Activated CD8-positive, alpha-beta memory T cell treated with anti-CD3 and anti-CD28 coated beads, Interleukin-2, amount 50 U/mL, for 1 hour (primary cell): ENCODE results near the gene TNP2.

ENCODE experiments used
- DNase-seq: peaks from one replicate; pipeline ENCODE4 v3.0.0-alpha.2; 2020; ENCODE audit errors: extremely low read depth

Gene TNP2

DNA sequence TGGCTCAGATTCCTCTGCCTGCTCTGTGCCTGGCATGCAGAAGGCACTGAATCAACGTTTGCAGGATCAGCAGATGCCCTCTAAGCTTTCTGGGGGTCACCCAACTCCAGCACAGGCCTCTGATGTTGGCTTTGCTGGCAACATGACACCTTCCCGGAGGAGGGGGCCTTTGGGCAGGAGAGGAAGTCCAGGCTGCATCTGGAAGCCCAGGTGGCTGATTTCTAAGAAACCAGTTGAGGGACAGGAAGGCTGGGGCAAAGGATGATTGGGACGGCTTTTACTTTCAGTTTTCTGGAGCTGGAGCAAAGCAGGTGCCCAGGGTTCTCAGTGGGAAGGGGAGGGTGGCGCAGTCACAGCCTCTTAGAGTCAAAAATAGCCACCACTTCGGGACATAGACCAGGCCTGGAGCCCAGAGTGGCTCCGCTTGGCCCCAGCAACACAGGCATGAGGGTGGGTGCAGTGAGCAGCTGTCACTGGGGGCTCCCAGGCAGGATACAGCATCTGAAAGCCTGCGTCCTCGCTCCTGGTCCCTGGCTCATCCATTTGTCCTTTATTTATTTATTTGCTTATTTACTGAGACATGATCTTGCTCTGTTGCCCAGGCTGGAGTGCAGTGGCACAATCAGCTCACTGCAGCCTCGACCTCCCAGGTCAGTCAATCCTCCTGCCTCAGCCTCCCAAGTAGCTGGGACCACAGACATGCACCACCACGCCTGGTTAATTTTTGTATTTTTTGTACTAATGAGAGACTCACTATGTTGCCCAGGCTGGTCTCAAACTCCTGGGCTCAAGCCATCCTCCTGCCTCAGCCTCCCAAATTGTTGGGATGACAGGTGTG is 28.3 kb downstream of the TNP2 start:
- DNase-seq: no peak

DNA sequence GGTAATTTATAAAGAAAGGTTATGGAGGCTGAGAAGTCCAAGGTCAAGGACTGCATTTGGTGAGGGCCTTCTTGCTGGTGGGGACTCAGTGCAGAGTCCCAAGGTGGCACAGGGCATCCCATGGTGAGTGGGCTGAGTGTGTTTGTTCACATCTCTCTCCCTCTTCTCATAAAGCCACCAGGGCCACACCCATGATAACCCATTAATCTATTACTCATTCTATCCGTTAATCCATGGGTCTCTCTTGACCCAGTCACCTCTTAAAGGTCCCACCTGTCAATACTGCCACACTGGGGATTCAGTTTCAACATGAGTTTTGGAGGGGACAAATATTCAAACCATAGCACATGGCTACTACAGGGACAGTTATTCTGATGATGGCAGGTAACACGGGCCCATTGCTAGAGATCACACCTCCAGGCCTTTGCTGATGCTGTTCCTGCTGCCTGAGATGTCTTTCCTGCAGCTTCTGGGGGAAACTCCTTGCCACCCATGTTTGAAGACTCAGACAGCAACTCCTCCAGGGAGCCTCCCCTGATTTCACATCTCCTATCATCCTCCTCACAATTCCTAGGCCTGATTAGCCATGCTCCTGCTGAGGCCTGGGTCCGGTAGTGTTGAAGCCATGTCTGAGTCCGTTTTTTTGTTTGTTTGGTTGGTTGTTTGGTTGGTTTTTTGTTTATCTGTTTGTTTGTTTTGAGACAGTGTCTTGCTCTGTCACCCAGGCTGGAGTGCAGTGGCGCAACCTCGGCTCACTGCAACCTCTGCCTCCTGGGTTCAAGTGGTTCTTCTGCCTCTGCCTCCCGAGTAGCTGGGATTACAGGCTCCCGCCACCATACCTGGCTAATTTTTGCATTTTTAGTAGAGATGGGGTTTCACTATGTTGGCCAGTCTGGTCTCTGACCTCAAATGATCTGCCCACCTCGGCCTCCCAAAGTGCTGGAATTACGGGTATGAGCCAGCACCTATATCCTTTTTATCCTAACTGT is 29.2 kb downstream of the TNP2 start:
- DNase-seq: no peak

DNA sequence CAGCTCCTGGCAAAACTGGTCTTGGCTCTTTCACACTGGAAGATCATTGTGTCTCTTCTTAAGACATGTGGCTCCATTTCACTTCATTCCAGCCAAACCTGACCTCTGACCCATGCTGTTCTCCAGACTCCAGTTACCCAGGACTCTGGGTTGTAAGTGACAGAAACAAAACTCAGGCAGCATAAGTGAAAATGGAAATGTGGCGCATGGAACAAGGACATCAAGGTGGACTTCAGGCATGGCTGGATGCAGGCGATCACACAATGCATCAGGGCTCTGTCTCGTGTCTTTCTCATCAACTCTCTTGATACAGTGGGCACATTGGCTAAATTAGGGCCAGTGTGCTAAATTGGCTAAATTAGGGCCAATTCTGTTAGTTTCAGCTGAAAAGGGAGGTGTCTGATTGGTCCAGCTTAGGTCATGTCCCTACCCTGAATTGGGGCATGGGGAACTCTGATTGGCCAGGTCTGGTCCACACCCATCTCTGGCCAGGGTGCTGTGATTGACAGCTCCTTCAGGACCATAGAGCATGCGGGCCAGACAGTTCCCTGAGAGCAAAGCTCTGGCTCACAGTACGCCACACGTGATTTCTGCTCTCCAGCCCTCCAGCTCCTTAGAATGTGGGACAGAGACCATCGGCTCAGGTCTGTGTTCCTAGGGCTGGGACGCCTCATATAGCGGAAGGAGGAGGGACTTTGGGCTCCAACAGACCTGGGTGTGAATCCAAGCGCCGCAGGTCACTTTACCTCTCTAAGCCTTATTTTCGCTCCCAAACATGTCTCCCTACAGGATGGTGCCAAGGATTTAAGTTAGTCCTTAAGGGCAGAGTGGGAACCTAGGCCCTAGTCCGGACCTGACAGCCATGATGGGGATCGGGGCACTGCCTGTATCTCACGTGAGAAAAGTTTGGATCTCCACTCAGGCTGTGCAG is 30.6 kb downstream of the TNP2 start:
- no peak for DNase-seq

DNA sequence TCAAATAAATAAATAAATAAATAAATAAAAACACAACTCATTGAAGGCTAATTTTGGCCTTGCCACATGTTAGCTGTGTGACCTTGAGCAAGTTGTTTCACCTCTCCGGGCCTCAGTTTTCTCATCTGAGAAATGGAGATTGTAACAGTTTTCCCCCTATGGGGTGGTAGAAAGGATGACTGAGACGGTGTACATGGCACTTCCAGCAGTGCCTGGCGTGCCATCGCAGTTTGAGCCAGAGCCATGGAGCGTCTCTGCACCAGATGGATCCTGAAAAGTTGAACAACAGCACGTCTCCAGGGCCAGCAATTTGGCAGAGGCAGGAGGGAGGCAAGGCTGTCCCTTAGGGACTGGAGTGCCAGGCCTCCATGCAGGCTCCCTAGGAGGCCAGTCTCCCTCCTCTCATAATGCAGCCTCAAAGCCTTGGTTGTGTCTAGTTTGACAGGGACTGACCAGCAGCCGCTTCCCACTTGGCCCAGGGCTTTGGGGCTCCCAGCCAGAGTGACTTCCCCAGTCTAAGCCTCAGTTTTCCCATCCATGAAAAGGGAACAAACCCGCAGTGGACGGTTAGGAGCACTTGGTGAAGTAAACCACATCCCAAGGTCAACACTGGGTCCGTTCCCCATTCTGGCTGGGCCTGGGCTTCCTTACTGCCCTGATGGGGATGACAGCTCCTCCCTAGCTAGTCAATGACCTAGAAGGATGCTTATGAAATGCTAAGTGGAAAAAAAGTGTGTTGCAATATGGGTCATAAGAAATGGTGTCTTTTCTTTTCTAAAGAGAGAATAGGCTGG is 32.5 kb downstream of the TNP2 start:
- no peak for DNase-seq

DNA sequence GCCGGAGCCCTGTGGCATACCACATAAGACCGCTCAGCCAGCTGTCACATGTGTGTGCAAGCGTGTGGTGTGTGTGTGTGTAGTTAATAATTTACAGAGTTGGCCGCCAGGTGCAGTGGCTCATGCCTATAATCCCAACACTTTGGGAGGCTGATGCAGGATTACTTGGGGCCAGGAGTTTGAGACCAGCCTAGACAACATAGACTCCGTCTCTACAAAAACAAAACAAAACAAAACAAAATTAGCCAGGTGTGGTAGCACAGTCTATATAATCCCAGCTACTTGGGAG is 33.5 kb downstream of the TNP2 start:
- DNase-seq: no peak

DNA sequence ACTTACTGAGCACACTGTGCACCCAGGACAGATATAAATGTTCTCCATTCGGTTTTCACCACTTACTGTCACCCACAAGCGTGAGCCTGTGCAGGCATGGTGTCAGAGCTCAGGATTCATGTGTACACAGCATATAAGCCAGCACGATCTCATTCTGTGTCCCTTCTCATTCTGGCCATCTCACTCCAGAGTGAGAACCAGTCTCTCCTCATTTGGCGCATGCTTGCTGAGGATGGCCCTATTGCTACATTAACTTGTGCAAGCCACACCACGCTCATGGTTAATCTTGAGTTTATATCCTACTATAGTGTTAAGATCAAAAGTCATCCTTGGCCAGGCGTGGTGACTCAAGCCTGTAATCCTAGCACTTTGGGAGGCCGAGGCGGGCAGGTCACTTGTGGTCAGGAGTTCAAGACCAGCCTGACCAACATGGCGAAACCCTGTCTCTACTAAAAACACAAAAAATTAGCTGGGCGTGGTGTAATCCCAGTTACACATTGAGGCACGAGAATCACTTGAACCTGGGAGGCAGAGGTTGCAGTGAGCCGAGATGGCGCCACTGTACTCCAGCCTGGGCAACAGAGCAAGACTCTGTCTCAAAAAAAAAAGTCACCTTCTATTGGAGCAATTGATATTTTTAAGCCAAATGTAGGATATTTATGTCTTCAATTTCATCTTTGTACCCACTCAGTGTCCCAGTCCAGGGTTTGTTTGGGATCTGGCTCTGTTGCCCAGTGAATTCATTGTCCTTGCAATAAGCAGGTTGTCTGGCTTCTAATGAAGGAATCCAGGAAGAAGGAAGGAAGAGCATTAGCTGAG is 34.0 kb downstream of the TNP2 start:
- DNase-seq: no peak

DNA sequence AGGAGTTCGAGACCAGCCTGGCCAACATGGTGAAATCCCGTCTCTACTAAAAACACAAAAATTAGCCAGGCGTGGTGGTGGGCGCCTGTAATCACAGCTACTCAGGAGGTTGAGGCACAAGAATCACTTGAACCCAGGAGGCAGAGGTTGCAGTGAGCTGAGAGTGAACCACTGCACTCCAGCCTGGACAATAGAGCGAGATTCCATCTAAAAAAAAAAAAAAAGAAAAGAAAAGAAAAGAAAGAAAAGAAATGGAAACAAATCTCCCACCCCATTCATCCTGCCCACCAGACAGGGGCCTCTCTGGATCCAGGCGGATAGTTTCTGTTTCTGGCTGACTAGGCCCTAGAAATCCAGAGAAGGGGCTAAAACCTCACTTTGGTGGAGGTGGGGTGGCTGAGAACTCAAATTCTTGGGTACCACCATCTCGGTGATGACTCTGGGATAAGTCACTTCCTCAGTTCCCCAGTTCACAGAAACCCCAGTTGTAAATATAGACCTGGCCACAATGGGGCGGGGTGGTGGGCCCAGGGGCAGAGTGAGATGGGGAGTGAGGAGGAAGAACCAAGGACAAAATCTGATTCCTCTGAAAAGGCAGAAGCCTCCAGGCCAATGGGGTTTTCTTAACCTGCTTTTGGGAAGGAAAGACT is 35.3 kb downstream of the TNP2 start:
- DNase-seq: no peak

DNA sequence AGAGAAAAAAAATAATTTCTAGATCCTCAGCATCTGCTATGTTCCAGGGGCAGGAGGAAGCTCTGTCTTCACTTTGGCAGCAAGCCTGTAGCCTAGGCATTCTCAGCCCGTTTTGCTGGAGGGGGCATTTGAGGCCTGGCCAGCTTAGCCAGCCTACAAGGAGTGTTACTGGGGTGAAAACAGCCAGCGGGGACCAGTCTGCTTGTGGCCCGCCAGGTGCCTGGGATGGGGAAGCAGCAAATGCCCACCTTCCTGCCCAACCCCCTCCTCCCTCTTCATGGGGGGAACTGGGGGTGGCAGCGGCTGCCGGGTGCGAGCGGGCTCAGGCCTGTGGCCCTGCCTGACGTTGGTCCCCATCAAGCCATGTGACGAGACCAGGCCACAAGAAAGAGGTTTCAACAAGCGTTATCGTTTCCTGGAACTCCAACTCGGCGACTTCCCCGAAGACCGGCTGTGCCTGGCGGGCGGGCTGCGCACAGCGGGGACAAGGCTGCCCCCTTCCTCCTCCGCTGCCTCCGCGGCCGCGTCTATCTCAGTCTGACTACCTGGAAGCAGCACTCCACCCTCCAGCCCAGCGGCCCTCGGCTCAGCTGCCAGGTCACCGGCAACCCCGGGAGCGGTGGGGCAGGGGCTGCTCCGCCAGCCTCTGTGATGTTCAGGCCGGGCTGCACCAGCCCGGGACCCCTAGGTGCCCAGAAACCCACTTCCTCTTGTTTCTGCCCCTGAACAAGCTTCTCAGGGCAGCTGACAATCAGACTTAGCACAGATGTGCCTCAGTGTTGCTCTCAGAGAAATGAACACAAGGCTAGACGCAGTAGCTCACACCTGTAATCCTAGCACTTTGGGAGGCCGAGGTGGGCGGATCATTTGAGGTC is 36.0 kb downstream of the TNP2 start:
- DNase-seq: peak; percentile 75

DNA sequence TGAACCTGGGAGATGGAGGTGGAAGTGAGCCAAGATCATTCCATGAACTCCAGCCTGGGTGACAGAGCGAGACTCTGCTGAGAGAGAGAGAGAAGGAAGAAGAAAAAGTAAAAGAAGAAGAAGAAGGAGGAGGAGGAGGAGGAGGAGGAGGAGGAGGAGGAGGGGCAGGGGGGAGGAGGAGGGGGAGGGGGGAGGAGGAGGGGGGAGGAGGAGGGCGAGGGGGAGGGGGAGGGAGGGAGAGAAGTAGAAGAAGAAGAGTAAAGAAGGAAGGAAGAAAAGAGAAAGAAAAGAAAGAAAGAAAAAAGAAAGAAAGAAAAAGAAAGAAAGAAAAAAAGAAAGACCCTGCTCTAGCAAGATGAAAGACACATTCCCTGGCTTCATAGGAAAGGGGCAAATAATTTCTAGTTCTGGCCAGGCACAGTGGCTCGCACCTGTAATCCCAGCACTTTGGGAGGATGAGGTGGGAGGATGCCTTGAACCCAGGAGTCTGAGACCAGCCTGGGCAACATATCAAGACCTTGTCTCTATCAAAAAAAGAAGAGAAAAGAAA is 36.7 kb downstream of the TNP2 start:
- no peak for DNase-seq

DNA sequence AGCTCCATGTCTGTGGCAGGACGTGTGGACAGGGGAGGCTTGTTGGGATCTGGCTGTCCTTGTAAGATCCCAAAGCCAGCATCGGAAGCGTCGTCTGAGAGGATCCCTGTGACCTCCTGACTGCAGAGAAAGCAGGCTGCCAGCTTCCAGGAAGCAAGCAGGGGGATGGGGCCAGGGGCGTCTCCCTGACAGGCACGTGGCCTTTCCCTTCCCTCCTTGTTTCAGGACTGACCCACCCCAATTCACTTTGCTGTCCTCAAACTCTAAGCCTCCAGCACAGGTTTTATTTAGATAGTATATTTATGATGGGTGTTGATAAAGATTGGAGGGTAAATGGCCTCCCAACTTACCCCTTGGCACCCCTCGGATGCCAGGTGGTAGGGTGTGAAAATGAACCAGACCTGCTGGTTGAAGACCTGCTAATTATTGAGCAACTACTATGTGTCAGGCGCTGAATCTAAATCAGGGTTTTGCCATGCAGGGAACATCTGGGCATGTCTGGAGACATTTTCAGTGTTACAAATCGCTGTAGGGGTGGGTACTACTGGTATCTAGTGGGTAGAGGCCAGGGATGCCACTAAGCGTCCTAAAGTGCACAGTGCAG is 37.7 kb downstream of the TNP2 start:
- no peak for DNase-seq

DNA sequence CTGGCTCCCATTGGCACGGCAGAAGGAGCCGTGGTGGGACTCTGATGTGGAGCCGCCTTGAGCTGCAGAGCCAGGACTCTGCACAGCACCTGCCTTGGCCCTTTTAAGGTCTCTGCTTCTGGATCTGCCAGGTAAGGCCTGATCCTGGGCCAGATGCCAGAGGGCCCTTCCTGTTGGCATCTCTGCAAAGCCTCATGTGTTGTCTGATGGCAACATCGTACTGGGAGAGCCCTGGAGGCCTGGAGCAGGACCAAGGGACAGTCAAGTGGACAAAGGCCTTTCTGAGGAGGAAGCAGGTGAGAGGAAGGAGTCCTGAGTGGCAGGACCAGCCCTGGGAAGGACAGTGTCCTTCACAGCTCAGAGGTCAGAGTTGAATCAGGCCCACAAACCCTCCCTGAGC is 39.2 kb downstream of the TNP2 start:
- DNase-seq: no peak

DNA sequence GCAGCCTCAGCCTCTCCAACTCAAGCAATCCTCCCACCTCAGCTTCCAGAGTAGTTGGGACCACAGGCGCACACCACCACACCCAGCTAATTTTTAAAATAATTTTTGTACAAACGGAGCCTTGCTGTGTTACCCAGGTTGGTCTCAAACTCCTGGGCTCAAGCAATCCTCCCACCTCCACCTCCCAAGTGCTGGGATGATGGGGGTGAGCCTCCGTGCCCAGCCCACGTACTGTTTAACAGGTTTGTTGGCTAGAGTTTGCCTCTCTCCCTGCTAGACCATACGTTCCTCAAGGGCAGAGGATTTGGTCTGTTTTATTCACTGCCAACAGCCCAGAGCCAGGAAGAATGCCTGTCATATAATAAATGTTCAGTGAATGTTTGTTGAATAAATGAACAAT is 39.7 kb downstream of the TNP2 start:
- no peak for DNase-seq

DNA sequence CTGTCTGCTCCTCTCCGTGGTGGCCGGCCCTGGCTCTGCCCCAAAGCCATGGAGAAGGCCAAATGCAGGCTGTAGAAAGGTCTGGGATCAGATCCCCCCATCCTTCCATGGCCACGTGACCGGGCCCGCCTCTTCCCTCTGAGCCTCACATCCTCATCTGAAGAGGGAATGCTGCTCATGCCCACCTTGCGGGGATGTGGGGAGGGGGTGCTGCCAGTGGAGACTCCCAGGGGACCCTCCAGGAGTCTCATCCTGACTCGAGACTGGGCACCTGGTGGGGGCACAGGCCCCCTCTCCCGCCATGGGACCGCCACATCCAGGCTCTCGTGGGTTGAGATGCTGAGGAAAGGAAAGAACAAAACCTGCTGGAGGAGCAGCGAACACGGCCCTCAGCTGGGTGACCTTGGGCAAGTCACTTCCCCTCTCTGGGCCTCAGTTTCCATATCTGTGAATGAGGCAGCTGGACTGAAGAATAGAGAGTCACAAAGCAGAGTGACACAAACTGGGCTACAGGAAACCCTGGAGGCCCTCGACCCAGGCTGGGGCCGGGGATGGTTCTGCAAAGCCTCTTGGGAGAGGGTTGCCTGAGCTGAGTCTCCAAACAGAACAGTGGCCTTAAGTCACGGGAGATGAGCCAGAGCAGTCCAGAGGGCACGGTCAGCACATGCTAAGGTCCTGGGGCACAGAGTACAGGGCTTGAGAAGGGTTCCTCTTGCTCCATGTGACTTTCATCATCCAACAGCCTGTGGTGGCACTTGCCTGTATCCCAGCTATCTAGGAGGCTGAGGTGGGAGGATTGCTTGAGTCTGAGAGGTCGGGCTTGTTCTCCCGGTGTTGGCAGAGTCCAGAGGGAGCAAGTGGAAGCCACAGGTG is 43.2 kb downstream of the TNP2 start:
- DNase-seq: no peak

DNA sequence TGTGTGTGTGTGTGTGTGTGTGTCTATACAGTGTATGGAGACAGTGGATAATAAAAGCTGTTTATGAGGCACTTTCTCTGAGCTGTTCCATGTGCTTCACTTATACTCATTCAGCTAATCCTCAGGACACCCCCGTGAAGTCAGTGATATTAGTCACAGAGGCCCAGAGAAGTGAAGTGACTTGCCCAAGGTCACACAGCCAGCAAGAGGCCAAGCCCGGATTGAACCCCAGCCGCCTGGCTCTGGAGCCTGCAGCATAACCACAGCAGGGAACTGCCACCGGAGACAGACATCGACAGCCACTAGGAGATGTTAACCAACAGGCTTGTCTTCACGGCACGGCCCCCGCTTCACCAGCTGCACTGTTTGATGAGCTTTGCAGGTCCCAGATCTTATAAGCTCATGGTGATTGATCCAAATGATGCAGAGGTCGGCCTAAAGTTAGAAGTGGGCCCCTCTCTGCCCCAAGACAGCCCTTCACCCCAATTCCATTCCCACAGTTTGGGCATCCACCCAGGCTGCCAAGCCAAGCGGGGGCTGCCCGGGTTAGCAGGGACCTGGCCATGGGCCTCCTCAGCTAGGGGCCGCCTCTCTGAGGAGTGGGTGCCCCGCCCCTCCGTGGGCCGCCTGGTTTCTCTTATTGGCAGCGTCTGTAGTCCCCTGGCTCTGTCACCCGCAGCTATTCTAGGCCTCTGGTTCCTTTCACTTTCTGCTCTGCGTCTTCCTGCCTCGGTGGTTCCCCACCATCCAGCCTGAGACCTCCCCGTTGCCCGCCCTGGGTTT is 44.0 kb downstream of the TNP2 start:
- peak; percentile 40 for DNase-seq

DNA sequence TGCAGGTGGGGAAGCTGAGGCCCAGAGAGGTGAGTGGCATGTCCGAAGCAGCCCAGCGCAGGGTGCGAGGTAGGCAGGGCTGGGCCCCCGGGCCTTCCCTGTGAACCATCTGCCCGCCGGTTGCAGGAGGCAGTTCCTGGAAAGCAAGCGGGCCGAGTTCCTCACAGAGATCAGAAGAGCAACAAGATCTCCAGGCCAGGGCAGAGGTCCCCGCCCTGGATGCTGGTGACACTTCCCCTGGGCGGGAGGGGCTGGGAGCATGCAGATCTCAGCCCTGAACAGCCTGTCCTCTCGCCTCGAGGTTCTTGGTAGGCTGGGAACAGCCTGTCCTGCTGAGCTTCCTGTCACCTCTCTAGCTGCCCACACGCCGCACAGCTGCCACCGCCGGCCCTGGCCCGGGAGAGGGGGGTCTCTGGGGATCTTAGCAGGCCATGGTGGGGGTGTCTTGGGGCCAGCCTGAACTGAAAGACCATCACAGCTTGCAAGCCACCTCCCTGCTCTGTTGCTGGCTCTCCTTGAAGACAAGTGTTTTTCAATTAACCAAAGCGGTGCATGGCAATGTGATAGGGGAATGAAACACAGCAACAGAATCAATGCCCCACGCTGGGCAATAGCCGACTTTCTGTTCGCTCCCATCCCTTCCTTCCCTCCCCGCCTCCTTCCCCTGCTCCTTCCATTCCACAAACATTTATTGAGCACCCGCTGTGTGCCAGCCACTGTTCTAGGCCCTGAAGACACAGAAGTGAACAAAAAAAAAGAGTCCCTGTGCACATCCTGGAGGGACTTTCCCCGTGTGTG is 44.8 kb downstream of the TNP2 start:
- no peak for DNase-seq
